MM.1S (cell line): ENCODE measurements around the gene RHOV.
"Not testable (repeated sequence)": the region's sequence is repeated elsewhere in the genome, so short reads cannot be mapped to it uniquely, and the experiment has no call there.

ENCODE experiments used
- DNase-seq: peaks from one replicate; pipeline ENCODE4 v3.0.0-alpha.2; 2015
- H2AFZ ChIP-seq: fragments of 300-600 bp; sonication (generic); 2 replicates; pipeline ENCODE4 v1.6.0; 2016; ENCODE audit warnings: antibody characterized with exemption, low read length
- H3F3A ChIP-seq: fragments of 300-600 bp; sonication (generic); 2 replicates; pipeline ENCODE4 v1.6.1; 2016; ENCODE audit warnings: mild to moderate bottlenecking, antibody characterized with exemption, low read length, moderate library complexity, mixed read lengths; ENCODE audit not compliant: insufficient read depth
- H3K27ac ChIP-seq: fragments of 300-600 bp; sonication (generic); 2 replicates; pipeline ENCODE4 v1.5.1; 2016; ENCODE audit warnings: mild to moderate bottlenecking, low read length
- H3K27me3 ChIP-seq: fragments of 300-600 bp; sonication (generic); replicated peaks from 2 replicates; pipeline ENCODE4 v1.6.0; 2016; ENCODE audit warnings: low read length; ENCODE audit not compliant: insufficient read depth
- H3K36me3 ChIP-seq: fragments of 300-600 bp; sonication (generic); replicated peaks from 2 replicates; pipeline ENCODE4 v1.6.1; 2016; ENCODE audit warnings: mild to moderate bottlenecking, low read length, mixed read lengths; ENCODE audit not compliant: insufficient read depth
- H3K4me1 ChIP-seq: fragments of 300-600 bp; sonication (generic); 2 replicates; pipeline ENCODE4 v1.6.1; 2016; ENCODE audit warnings: low read length, mixed read lengths
- H3K4me2 ChIP-seq: fragments of 300-600 bp; sonication (generic); 2 replicates; pipeline ENCODE4 v1.6.0; 2016; ENCODE audit warnings: low read depth, low read length
- H3K4me3 ChIP-seq: fragments of 300-600 bp; sonication (generic); 2 replicates; pipeline ENCODE4 v1.5.1; 2016; ENCODE audit warnings: low read length, mixed read lengths
- H3K79me2 ChIP-seq: fragments of 300-600 bp; sonication (generic); 2 replicates; pipeline ENCODE4 v1.6.1; 2016; ENCODE audit warnings: mixed run types, low read length, mixed read lengths
- H3K9ac ChIP-seq: fragments of 300-600 bp; sonication (generic); 2 replicates; pipeline ENCODE4 v1.6.1; 2016; ENCODE audit warnings: low read length, mixed read lengths
- H3K9me2 ChIP-seq: fragments of 300-600 bp; sonication (generic); replicated peaks from 2 replicates; pipeline ENCODE4 v1.6.1; 2016; ENCODE audit warnings: mild to moderate bottlenecking, low read length, mixed read lengths; ENCODE audit not compliant: insufficient read depth
- H3K9me3 ChIP-seq: fragments of 300-600 bp; sonication (generic); replicated peaks from 2 replicates; pipeline ENCODE4 v1.6.1; 2016; ENCODE audit warnings: mild to moderate bottlenecking, low read length, mixed read lengths; ENCODE audit not compliant: insufficient read depth
- H4K20me1 ChIP-seq: fragments of 300-600 bp; sonication (generic); 2 replicates; pipeline ENCODE4 v1.6.1; 2016; ENCODE audit warnings: mild to moderate bottlenecking, low read length, moderate library complexity, mixed read lengths; ENCODE audit not compliant: insufficient read depth
- EZH2 ChIP-seq: fragments of 300-600 bp; sonication (generic); optimal IDR thresholded peaks from 2 replicates; pipeline ENCODE3; 2017; ENCODE audit warnings: low read depth, mild to moderate bottlenecking, antibody characterized with exemption, low read length, mixed read lengths
- EZH2phosphoT487 ChIP-seq: fragments of 300-600 bp; sonication (generic); IDR thresholded peaks from 2 replicates; pipeline ENCODE4 v1.6.1; 2018; ENCODE audit warnings: antibody characterized with exemption, low read length
- TF ChIP-seq, protein P1 (sequence below): fragments of 300-600 bp; sonication (generic); IDR thresholded peaks from 2 replicates; pipeline ENCODE4 v1.5.1; 2016; ENCODE audit warnings: antibody characterized with exemption, low read length, mixed read lengths

Gene RHOV

DNA sequence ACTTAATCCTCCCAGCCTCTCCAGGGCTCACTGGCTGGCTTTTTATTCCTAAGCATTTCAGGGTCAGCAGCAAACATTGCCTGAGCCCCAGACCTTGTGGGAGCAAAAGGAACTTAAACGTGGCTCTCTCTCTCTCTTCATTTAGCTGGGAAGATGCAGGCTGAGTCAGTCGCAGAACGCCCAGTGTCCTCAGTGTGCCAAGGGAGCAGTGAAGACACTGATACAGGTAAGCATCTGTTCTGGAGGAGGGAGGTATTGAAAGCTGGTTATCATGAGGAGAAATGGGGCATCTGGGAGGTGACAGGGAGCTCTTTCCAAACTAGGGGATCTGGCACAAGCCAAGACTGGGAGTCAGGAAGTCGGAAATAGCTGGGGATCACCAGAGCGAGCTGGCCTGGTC lies 4.3 kb downstream of the RHOV start:
- no peaks in the 10 kb centered on the region for H3F3A ChIP-seq
- no peaks in the 10 kb centered on the region for H3K27me3 ChIP-seq
- no peak overlapping the region for H3K4me3 ChIP-seq
- no peak for DNase-seq
- no peak overlapping the region for H3K27ac ChIP-seq
- H3K4me1 ChIP-seq: peaks cover 3% of the 10 kb centered on the region; the same call in 1 of the 2 replicates
- no peak overlapping the region for H3K4me2 ChIP-seq
- no peak overlapping the region for H2AFZ ChIP-seq
- no peaks in the 10 kb centered on the region for H3K9me2 ChIP-seq
- no peak overlapping the region for H3K9ac ChIP-seq
- H3K36me3 ChIP-seq: no peaks in the 10 kb centered on the region
- no peaks in the 10 kb centered on the region for H3K9me3 ChIP-seq
- H4K20me1 ChIP-seq: no peaks in the 10 kb centered on the region
- TF ChIP-seq EZH2 (no peak), EZH2phosphoT487 (no peak)
- TF ChIP-seq, protein P1, sequence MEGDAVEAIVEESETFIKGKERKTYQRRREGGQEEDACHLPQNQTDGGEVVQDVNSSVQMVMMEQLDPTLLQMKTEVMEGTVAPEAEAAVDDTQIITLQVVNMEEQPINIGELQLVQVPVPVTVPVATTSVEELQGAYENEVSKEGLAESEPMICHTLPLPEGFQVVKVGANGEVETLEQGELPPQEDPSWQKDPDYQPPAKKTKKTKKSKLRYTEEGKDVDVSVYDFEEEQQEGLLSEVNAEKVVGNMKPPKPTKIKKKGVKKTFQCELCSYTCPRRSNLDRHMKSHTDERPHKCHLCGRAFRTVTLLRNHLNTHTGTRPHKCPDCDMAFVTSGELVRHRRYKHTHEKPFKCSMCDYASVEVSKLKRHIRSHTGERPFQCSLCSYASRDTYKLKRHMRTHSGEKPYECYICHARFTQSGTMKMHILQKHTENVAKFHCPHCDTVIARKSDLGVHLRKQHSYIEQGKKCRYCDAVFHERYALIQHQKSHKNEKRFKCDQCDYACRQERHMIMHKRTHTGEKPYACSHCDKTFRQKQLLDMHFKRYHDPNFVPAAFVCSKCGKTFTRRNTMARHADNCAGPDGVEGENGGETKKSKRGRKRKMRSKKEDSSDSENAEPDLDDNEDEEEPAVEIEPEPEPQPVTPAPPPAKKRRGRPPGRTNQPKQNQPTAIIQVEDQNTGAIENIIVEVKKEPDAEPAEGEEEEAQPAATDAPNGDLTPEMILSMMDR: no peak
- no peaks in the 10 kb centered on the region for H3K79me2 ChIP-seq

DNA sequence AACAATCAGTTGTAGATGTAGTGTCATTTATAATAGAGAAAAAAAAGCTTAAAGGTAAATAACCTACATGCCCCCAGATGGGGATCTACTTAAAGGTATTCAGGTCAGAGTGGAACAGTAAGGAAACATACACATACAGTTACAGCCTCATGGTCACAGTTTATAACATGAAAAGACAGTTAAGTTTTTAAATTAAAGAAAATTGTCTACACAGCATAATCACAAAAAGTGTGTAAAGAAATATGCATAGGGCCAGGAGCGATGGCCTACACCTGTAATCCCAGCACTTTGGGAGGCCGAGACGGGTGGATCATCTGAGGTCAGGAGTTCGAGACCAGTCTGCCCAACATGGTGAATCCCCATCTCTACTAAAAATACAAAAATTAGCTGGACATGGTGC lies 6.8 kb downstream of the RHOV start:
- TF ChIP-seq, protein P1: no peak
- peaks cover 3% of the 10 kb centered on the region; the same call in 1 of the 2 replicates for H3K4me1 ChIP-seq

DNA sequence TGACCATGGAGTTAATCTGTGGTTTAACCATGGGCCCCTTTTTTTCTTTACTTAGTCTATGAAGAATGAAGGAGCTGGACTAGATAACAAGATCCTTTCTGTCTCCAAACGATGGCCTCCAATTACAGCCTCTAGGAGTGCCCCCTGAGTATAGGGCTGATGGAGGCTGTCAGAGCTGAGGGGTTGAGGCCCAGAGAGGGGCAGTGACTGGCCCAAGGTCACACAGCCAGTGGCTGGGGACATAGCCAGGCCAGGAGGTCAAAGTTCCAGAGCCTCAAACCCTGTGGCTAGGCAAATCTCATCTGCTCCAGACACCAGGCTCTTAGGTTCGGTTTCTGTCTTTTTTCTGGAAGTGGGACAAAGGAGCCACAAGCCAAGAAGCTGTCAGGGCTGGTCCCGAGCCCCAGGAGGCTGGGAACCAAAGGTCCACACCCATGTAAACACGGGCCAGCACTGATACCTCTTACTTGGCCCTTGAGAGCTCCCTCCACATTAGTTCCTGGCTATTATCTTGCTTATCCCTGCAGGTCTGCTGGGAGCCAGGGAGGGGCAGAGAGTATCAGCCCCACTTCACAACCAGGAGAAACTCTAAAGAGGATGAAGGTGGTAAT lies 10.3 kb downstream of the RHOV start:
- no peaks in the 10 kb centered on the region for H3F3A ChIP-seq
- H3K9me3 ChIP-seq: no peaks in the 10 kb centered on the region
- H3K27me3 ChIP-seq: no peaks in the 10 kb centered on the region
- no peaks in the 10 kb centered on the region for H3K9me2 ChIP-seq
- no peaks in the 10 kb centered on the region for H3K79me2 ChIP-seq
- no peaks in the 10 kb centered on the region for H4K20me1 ChIP-seq
- H3K27ac ChIP-seq: no peak overlapping the region
- H3K36me3 ChIP-seq: no peaks in the 10 kb centered on the region
- H3K4me2 ChIP-seq: no peak overlapping the region
- no peak overlapping the region for H2AFZ ChIP-seq
- TF ChIP-seq EZH2: no peak
- TF ChIP-seq, protein P1: no peak
- TF ChIP-seq EZH2phosphoT487: no peak
- DNase-seq: no peak
- H3K4me3 ChIP-seq: no peak overlapping the region
- H3K4me1 ChIP-seq: no peaks in the 10 kb centered on the region
- H3K9ac ChIP-seq: no peak overlapping the region

More for the DNA sequence above, 6.8 kb downstream of the RHOV start:
- H2AFZ ChIP-seq: no peak overlapping the region
- no peak overlapping the region for H3K4me3 ChIP-seq
- H3K9ac ChIP-seq: no peak overlapping the region
- no peaks in the 10 kb centered on the region for H3K9me3 ChIP-seq
- no peaks in the 10 kb centered on the region for H3K36me3 ChIP-seq
- H3K4me2 ChIP-seq: no peak overlapping the region
- H4K20me1 ChIP-seq: no peaks in the 10 kb centered on the region
- H3K27ac ChIP-seq: no peak overlapping the region
- H3K27me3 ChIP-seq: no peaks in the 10 kb centered on the region
- no peaks in the 10 kb centered on the region for H3F3A ChIP-seq
- no peak for DNase-seq
- H3K79me2 ChIP-seq: no peaks in the 10 kb centered on the region
- H3K9me2 ChIP-seq: no peaks in the 10 kb centered on the region

DNA sequence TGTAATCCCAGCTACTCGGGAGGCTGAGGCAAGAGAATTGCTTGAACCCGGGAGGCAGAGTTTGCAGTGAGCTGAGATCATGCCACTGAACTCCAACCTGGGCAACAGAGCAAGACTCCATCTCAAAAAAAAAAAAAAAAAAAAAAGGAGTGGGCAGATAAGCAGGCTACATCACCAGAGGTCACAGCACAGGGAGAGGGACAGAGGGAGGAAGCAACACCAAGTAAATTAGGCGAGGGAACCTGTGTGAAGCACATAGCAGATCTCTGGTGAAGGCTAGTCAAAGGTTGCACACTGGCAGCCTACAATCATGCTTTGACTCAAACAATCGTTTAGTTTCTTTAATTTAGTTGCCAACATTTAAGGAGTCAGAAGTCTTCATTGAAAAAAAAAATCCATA lies 12.9 kb downstream of the RHOV start:
- not testable (repeated sequence) for H3K4me2 ChIP-seq, H3K4me1 ChIP-seq, H3K36me3 ChIP-seq, H3K9me2 ChIP-seq, H3K4me3 ChIP-seq, H3K9me3 ChIP-seq, H3K27me3 ChIP-seq, H3K79me2 ChIP-seq, H3F3A ChIP-seq, H3K9ac ChIP-seq, DNase-seq, H3K27ac ChIP-seq, H4K20me1 ChIP-seq, H2AFZ ChIP-seq
